Measurements from ENCODE around the gene ADCY9. TPM values are rescaled to one million over a fixed set of nuclear protein-coding genes. Genes with fewer than 3 reads are reported as not detected.

The ADCY9 gene
- total RNA-seq, 1 experiment from 2014 or later, result 4.7 TPM

GRCh38 chr16:4106516-4106915 lies 9.7 kb downstream of the ADCY9 start:
- Histone ChIP-seq H3K14ac (ENCODE audit: insufficient read depth, low read length) (no peak overlapping the region), H3K23me2 (ENCODE audit: insufficient read length, low read depth, low read length, poor library complexity, severe bottlenecking) (no peaks in the 10 kb centered on the region), H3K27ac (ENCODE audit: insufficient read length, low read depth, low read length) (no peak overlapping the region), H2BK15ac (ENCODE audit: low read depth, low read length) (no peak overlapping the region), H3T11ph (ENCODE audit: low read length) (no peak overlapping the region), H3K79me1 (ENCODE audit: insufficient read depth, low read depth, low read length, poor library complexity, severe bottlenecking) (no peaks in the 10 kb centered on the region), H2AFZ (ENCODE audit: low read length) (no peak overlapping the region), H3K79me2 (ENCODE audit: insufficient read depth, low read length) (no peaks in the 10 kb centered on the region), H2BK12ac (ENCODE audit: insufficient read length, low read depth, low read length) (no peak overlapping the region), H2BK20ac (ENCODE audit: low read depth, low read length, poor library complexity, severe bottlenecking) (no peak overlapping the region), H2BK5ac (ENCODE audit: insufficient read length, low read length) (no peak overlapping the region), H4K20me1 (ENCODE audit: control insufficient read depth, insufficient read depth, insufficient read length) (no peaks in the 10 kb centered on the region), H3K27me3 (ENCODE audit: insufficient read depth, low read length) (no peaks in the 10 kb centered on the region), H2AK5ac (ENCODE audit: insufficient read length, low read length) (no peak overlapping the region), H3K56ac (ENCODE audit: insufficient read length, low read depth, low read length) (no peak overlapping the region), H4K5ac (ENCODE audit: insufficient read length, low read depth, low read length) (no peak overlapping the region), H4K8ac (replicated peaks; ENCODE audit: insufficient read length, low read depth, low read length) (no peak overlapping the region), H3K23ac (ENCODE audit: insufficient read length, low read depth, low read length) (no peak overlapping the region), H3K9ac (ENCODE audit: extremely low read depth, insufficient read length, low read length) (no peak overlapping the region), H3K4me2 (ENCODE audit: insufficient read depth, insufficient read length, low read length) (no peak overlapping the region), H3K9me3 (ENCODE audit: control insufficient read depth, low read depth, low read length) (no peaks in the 10 kb centered on the region), H2BK120ac (ENCODE audit: low read depth, low read length, poor library complexity, severe bottlenecking) (no peak overlapping the region), H3K4ac (ENCODE audit: low read depth, low read length) (no peak overlapping the region), H3K18ac (ENCODE audit: insufficient read length, low read depth, low read length) (no peak overlapping the region), H3K4me1 (ENCODE audit: insufficient read depth, low read length) (no peaks in the 10 kb centered on the region; the same call in 1 of the 2 replicates), H4K91ac (ENCODE audit: insufficient read length, low read depth, low read length) (no peak overlapping the region)
- Mint-ChIP-seq H3K36me3 (ENCODE audit: insufficient read depth in 1 of 3, low read depth in 3 of 3) (no peaks in the 10 kb centered on the region; a peak in 1 of 7 replicates), H3K9me3 (no peaks in the 10 kb centered on the region), H3K27me3 (ENCODE audit: low read depth) (no peaks in the 10 kb centered on the region), H3K27ac (peak overlapping the region in 1 of 3 experiments; percentile 9; a peak in 1 of 7 replicates), H3K4me1 (peaks cover 7 to 9% of the 10 kb centered on the region in 2 experiments), H3K4me3 (no peak overlapping the region)
- TF ChIP-seq CTCF (conservative IDR thresholded peaks at IDR 0.05), result no peak
- no peak for DNase-seq
- WGBS (ENCODE audit: extremely low coverage, insufficient read length, low lambda C conversion rate), result no CpG with 5 or more reads among the region's 4 CpGs

All from H9 (cell line).